ENCODE data around the gene GRB10.

GRB10 gene

DNA sequence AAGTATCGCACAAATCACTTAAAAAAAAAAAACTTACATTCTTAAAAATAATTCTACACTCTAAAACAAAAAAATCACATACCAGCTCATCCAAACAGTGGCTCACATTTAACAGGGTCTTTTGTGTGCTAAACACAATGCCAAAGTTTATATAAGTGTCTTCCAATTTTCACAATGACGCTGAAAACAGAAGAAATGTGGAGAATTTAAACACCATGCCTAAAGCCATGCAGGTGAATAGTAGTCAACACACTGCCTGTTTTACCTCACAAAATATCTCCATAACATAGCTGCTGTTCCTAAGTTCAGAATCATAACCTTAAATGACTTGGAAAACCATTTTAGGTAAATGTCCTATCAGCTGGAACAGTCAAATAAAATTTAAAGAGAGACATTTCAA lies 55.0 kb downstream of the GRB10 start:
- no peaks in the 10 kb centered on the region for H4K20me1 ChIP-seq (ENCODE audit: insufficient read depth)

DNA sequence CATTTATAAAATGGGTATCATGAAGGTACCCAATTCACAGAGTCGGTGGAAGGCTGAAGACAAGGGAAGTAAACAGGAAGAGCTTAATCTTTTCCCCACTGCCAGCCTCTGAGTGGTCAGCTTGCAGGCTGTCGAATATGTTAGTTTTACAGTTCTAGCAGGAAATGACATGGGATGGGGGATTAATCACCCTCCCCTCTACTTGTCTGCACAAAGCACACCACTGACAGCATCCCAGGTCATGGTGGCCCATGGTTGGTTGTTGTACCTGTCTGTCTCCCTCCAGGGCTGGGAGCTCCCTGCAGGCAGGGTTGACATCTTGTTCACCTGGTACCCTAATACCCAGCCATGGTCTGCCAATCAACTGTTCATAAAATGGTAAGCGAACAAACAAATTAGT lies 55.6 kb downstream of the GRB10 start:
- Histone ChIP-seq H3K4me1 (ENCODE audit: low read depth, poor library complexity, severe bottlenecking) (no peaks in the 10 kb centered on the region), H2AFZ (ENCODE audit: low read depth) (no peak overlapping the region), H4K20me1 (ENCODE audit: insufficient read depth) (no peaks in the 10 kb centered on the region), H3K79me2 (ENCODE audit: insufficient read depth, low read depth) (no peaks in the 10 kb centered on the region), H3K27ac (no peak overlapping the region), H3K4me2 (no peak overlapping the region), H3K9ac (no peak overlapping the region), H3K4me3 (IDR thresholded peaks at IDR 0.05; ENCODE audit: insufficient read depth, low read depth, low read length) (no peak overlapping the region), H3K27me3 (ENCODE audit: insufficient read depth, low read depth) (no peaks in the 10 kb centered on the region), H3K36me3 (ENCODE audit: insufficient read depth) (no peaks in the 10 kb centered on the region)
- TF ChIP-seq, protein P1, sequence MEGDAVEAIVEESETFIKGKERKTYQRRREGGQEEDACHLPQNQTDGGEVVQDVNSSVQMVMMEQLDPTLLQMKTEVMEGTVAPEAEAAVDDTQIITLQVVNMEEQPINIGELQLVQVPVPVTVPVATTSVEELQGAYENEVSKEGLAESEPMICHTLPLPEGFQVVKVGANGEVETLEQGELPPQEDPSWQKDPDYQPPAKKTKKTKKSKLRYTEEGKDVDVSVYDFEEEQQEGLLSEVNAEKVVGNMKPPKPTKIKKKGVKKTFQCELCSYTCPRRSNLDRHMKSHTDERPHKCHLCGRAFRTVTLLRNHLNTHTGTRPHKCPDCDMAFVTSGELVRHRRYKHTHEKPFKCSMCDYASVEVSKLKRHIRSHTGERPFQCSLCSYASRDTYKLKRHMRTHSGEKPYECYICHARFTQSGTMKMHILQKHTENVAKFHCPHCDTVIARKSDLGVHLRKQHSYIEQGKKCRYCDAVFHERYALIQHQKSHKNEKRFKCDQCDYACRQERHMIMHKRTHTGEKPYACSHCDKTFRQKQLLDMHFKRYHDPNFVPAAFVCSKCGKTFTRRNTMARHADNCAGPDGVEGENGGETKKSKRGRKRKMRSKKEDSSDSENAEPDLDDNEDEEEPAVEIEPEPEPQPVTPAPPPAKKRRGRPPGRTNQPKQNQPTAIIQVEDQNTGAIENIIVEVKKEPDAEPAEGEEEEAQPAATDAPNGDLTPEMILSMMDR (conservative IDR thresholded peaks at IDR 0.05; ENCODE audit: low read depth, low read length): no peak

More for the DNA sequence above, 55.0 kb downstream of the GRB10 start:
- TF ChIP-seq, protein P1 (conservative IDR thresholded peaks at IDR 0.05; ENCODE audit: low read depth, low read length): no peak
- H2AFZ ChIP-seq (ENCODE audit: low read depth): no peak overlapping the region
- no peak overlapping the region for H3K4me2 ChIP-seq
- H3K27me3 ChIP-seq (ENCODE audit: insufficient read depth, low read depth): no peaks in the 10 kb centered on the region
- H3K36me3 ChIP-seq (ENCODE audit: insufficient read depth): no peaks in the 10 kb centered on the region
- no peaks in the 10 kb centered on the region for H3K4me1 ChIP-seq (ENCODE audit: low read depth, poor library complexity, severe bottlenecking)
- no peaks in the 10 kb centered on the region for H3K79me2 ChIP-seq (ENCODE audit: insufficient read depth, low read depth)
- no peak overlapping the region for H3K4me3 ChIP-seq (IDR thresholded peaks at IDR 0.05; ENCODE audit: insufficient read depth, low read depth, low read length)
- no peak overlapping the region for H3K9ac ChIP-seq
- H3K27ac ChIP-seq: no peak overlapping the region

DNA sequence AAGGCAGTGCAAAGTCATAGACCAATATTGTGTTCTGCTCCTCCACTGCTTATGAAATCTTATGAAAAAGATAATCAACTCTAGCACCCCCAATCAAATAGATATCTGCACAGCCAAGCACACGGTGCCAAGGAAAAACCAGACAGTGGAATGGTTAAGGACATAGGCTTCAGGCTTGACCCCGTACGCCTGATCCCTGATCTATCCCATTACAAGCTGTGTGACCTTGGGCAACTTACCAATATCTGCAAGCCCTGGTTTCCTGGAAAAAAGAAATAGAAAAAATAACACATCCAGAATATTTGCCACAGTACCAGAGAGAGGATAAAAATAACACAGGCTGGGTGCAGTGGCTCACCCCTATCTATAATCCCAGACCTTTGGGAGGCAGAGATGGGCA lies 56.9 kb downstream of the GRB10 start:
- H2AFZ ChIP-seq (ENCODE audit: low read depth): no peak overlapping the region
- no peak overlapping the region for H3K9ac ChIP-seq
- H3K4me3 ChIP-seq (IDR thresholded peaks at IDR 0.05; ENCODE audit: insufficient read depth, low read depth, low read length): no peak overlapping the region
- H3K79me2 ChIP-seq (ENCODE audit: insufficient read depth, low read depth): no peaks in the 10 kb centered on the region
- TF ChIP-seq, protein P1 (conservative IDR thresholded peaks at IDR 0.05; ENCODE audit: low read depth, low read length): no peak
- H3K27ac ChIP-seq: no peak overlapping the region
- H4K20me1 ChIP-seq (ENCODE audit: insufficient read depth): no peaks in the 10 kb centered on the region
- no peaks in the 10 kb centered on the region for H3K27me3 ChIP-seq (ENCODE audit: insufficient read depth, low read depth)
- H3K4me1 ChIP-seq (ENCODE audit: low read depth, poor library complexity, severe bottlenecking): no peaks in the 10 kb centered on the region
- no peaks in the 10 kb centered on the region for H3K36me3 ChIP-seq (ENCODE audit: insufficient read depth)
- no peak overlapping the region for H3K4me2 ChIP-seq

DNA sequence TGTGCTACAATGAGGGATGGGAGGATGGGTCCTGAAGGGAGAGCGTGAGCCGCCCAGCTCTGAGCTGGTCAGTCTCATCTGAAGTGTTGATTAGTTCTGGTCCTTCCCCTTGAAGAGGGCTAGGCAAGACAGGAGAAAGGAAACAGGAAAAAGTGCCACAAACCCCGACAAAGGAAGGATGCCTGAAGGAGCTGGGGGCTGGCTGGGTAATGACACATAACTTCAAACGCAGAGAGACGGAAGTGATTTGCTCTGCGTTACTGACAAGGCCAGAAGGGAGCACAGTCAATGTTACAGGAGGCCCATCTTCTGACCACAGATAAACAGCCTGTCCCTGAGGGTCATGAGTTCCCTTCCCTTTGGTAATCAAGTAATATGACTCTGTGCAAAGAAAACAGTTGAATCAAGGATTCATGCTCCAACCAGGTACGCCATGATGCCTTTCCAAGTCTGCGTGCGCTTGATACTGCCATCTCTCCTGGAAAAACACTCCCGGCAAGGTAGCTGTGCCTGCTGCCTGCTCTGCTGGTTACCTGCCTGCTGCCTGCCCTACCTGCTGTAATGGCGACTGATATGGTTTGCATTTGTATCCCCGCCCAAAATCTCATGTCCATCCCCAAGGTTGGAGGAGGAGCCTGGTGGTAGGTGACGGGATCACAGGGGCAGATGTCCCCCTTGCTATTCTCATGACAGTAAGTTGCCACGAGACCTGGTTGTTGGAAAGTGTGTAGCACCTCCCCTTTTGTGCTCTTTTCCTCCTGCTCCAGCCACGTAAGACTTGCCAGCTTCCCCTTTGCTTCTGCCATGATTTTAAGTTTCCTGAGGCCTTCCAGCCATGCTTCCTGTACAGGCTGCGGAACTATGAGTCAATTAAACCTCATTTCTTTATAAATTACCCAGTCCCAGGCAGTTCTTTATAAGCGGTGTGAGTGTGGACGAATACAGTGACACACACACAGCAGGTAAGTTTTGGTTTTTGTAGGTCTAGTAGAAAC lies 57.9 kb downstream of the GRB10 start:
- Histone ChIP-seq H3K27ac (no peak overlapping the region), H3K4me2 (no peak overlapping the region), H3K79me2 (ENCODE audit: insufficient read depth, low read depth) (no peaks in the 10 kb centered on the region), H3K4me1 (ENCODE audit: low read depth, poor library complexity, severe bottlenecking) (no peaks in the 10 kb centered on the region), H3K9ac (no peak overlapping the region), H3K27me3 (ENCODE audit: insufficient read depth, low read depth) (no peaks in the 10 kb centered on the region), H2AFZ (ENCODE audit: low read depth) (no peak overlapping the region), H3K36me3 (ENCODE audit: insufficient read depth) (no peaks in the 10 kb centered on the region), H4K20me1 (ENCODE audit: insufficient read depth) (no peaks in the 10 kb centered on the region), H3K4me3 (IDR thresholded peaks at IDR 0.05; ENCODE audit: insufficient read depth, low read depth, low read length) (no peak overlapping the region)
- TF ChIP-seq, protein P1 (conservative IDR thresholded peaks at IDR 0.05; ENCODE audit: low read depth, low read length): no peak
